AML-193 (cell line): Measurements from ENCODE around the gene DTWD2.
"Not testable (repeated sequence)": the region's sequence is repeated elsewhere in the genome, so short reads cannot be mapped to it uniquely, and the experiment has no call there.

ENCODE experiments used
- DNase-seq, 2 experiments: peaks; one replicate each; lab custom pipeline; 2025; lab: John Stamatoyannopoulos, UW

The DTWD2 gene, protein sequence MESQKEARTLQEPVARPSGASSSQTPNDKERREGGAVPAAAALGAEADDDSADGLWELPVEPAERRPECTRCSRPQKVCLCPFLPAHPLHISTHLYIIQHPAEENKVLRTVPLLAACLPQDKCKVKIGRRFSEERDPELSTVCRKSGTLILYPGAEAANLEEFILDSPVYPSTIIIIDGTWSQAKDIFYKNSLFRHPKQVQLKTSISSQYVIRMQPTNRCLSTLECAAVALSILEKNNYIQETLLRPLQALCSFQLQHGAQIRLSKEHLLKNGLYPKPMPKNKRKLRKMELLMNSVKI

GRCh38 chr5:118987988-118988865 is at the start of gene DTWD2:
Gene DTWD2, minus strand, starts transcription at chr5:118988547. Its CDS starts 36 bp downstream, at chr5:118988511.
- DNase-seq, result peak; percentile 80 to 86

DNA sequence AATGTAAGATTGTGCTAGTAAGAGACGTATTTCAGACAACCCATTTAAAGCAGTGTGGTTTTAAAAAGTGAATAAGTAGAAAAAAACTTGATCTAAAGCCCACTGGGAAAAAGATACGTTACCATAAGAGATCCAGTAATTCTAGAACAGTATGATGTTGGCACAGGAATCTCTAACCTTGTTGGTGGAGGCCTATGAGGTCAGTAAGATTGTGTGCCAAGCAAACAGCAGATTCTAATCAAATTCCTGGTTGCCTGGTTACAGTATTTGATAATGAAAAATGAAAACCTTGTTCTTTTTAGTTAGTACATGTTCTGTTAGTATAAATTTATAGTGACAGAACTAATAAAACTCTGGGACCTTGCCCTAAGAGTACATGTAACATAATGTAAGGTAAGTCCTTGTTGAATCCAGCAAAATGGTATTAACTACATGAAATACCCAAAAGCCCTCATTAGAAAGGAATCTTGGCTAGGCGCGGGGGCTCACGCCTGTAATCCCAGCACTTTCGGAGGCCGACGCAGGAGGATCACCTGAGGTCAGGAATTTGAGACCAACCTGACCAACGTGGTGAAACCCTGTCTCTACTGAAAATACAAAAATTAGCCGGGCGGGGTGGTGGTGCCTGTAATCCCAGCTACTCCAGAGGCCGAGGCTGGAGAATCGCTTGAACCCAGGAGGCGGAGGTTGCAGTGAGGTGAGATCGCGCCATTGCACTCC is 49.3 kb upstream of the DTWD2 start:
- DNase-seq, result no peak

DNA sequence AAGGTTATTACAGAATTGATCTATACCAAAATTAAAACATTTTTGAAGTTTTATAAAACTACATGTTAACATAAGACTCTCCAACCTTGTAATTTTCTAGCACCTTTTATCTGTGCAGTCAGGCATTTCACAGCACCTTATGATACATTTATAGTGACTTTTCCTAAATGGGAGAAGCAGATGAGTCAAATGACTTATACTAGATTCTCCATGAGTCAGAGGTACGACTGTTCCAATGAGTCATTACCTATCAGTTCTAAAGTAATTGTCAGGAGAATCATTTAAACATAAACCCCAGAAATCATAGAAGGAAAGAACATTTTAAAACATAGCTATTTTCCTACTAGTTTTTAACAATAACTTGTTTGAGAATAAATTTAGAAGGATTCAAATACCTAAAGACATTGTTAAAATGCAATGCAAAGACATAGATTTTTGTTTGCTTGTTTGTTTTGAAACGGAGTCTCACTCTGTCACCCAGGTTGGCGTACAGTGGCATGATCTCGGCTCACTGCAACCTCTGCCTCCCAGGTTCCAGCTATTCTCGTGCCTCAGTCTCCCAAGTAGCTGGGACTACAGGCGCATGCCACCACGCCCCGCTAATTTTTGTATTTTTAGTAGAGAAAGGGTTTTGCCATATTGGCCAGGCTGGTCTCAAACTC is 47.9 kb upstream of the DTWD2 start:
- no peak for DNase-seq

GRCh38 chr5:119033135-119033534 is 44.8 kb upstream of the DTWD2 start:
- DNase-seq, result no peak

DNA sequence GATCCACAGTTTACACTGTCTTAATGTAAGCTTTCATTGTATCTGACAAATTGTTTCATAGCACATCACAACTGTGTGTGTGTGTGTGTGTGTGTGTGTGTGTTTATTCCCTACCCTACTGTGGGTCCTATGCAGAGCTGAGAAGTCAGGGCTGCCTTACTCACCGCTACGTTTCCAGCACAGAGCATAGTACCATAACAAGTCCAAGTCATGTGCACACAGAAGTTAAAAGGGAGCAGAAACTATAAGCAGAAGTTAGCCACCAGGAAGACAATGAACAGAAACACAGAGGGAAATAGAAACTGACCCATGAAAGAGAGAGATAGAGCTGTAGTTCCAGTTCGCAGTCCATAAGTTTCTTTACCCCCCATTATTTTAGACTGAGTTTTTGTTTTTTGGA is 44.3 kb upstream of the DTWD2 start:
- DNase-seq, result no peak

- DNase-seq, result no peak
These were observed 43.6 kb upstream of the DTWD2 start for GRCh38 chr5:119031905-119032304.

DNA sequence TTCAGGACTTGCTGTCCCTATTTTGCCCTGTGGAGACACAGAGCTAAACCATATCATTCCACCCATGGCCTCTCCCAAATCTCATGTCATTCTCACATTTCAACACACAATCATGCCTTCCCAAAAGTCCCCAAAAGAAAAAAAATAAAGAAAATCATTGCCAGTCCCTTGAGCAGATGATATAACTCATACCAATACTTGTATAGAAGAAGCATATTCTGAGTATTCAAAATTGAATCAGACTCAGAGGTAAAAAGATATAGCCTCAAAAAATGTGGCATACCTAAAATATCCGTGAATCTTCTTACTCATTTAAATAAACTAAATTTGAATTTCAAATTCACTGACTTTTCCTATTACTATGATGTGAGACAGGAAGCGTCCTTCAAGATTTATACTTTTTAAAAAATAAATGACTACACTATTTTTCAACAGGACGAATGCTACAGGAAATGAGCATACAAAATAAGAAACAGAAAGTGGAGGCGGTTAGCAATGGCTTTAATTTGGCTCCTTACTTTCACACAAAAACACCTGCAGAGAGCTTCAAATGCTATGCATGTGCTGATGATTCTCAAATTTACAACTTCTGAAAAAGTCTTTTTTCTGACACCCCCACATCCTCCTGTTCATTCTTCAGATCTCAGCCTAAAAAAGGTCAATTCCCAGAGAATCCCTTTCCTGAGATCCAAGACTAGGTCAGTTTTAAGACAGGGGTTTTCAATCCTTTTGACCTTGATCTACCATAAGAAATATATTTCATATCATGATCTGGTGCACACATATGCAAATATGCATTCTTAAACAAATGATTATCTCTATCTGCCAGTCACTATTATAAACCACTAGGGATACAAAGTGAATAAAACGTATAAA is 42.9 kb upstream of the DTWD2 start:
- DNase-seq, result no peak

DNA sequence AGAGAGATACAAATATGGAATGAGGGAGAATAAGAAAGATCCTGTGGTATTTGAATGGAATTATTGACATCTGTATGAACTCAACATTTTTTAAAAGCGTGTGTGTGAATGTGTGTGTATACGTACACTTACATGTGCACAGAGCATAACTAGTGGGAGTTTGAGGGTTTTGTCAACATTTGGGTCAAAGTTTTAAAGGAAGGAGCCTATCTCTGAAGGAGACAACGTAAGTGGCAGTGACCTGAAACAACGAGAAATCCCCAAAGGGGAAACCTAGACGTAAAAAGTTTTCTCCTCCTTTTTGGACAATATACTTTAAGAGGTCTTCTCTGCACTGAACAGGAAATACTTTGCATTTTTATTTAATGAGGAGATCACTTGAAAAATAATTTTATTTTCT is 40.2 kb upstream of the DTWD2 start:
- DNase-seq, result no peak

GRCh38 chr5:119022773-119023172 is 34.4 kb upstream of the DTWD2 start:
- no peak for DNase-seq

- DNase-seq, result peak; percentile 50 to 67
These were observed 33.8 kb upstream of the DTWD2 start for GRCh38 chr5:119022017-119022745.

GRCh38 chr5:119021149-119021732 is 32.9 kb upstream of the DTWD2 start:
- DNase-seq, result no peak

DNA sequence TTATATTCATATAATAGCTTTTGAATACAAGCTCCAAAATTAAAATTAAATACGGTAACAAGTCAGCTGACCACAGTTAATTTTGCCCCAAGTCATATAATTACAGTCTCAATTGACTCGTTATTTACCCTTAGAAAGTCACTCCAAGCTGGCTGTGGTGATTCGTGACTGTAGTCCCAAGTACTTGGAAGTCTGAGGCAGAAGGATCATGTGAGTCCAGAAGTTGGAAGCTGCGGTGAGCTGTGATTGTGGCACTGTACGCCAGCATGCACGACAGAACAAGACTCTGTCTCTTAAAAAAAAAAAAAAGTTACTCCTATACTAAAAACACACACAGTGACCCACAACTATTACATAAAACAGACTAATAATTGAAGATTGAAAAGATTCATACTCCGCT is 31.6 kb upstream of the DTWD2 start:
- DNase-seq, result no peak

DNA sequence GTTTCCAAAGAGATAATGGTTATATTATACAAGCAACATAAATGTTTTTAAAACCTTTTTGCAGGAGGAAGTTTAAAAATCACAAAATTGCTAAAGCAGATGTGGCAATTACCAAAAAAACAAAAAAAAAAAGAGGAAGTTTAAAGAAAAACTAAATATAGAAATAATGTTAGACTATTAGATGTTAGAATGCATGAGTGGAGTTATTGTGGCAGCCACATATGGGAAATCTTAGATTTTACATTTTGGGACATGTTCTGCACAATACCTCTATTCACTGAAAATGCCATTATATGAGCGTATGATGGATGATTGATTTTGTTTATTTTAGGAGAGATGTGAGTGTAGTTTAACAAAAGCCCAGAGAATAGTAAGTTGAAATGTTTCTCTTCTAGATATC is 31.2 kb upstream of the DTWD2 start:
- DNase-seq, result peak; percentile 59 to 66

GRCh38 chr5:119017994-119018393 is 29.6 kb upstream of the DTWD2 start:
- no peak for DNase-seq

- DNase-seq, result no peak
These were observed 27.9 kb upstream of the DTWD2 start for GRCh38 chr5:119016125-119016774.

GRCh38 chr5:119011186-119011585 is 22.8 kb upstream of the DTWD2 start:
- DNase-seq, result no peak

DNA sequence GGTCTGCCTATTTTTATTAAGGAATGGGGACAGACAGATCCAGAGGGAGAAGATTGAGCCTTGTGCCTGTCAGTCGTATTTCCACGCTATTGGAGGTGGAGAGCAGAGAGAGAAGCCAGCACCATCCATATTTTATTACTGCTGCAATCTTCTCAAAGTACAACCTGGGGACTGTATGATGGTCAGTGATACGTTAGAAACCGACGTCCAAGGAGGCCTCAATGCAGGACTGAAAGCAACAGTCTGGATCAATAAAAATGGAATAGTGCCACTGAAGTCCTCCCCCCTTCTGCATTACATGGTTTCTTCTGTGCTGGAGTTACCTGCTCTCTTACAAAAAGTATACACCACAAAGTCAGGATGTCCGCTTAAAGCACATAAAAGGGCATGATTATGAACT is 21.9 kb upstream of the DTWD2 start:
- DNase-seq, result no peak

- DNase-seq, result no peak
These were observed 20.8 kb upstream of the DTWD2 start for GRCh38 chr5:119009131-119009530.

DNA sequence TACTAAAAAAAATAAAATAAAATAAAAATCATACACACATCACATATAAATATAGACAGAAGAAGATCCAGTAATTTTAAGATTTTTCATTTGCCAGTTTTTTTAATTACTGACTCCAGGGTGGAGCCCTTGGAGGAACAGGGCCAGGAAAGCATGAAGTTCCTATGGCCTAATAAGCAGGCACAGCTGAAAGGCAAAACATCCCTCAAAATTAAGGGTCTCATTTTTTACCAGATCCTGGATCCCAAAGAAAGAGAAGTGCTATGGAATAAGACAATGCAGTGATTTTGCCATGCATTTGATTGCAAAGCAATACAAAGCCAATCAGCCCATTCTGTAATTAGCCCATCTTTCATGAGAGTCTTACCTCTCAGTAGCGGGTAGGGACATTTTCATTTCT is 11.3 kb upstream of the DTWD2 start:
- no peak for DNase-seq

DNA sequence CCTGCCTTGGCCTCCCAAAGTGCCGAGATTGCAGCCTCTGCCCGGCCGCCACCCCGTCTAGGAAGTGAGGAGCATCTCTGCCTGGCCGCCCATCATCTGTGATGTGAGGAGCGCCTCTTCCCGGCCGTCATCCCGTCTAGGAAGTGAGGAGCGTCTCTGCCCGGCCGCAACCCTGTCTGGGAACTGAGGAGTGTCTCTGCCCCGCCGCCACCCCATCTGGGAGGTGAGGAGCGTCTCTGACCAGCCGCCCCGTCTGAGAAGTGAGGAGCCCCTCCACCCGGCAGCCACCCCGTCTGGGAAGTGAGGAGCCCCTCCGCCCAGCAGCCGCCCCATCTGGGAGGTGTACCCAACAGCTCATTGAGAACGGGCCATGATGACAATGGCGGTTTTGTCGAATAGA is 10.5 kb upstream of the DTWD2 start:
- DNase-seq, result not testable (repeated sequence)
